GM12874 (cell line): ENCODE results near the gene DCPS.

ENCODE experiments used
- CTCF ChIP-seq: IDR thresholded peaks from 2 replicates; pipeline ENCODE4 v1.5.1; 2011; ENCODE audit warnings: low read depth, mild to moderate bottlenecking, control low read depth, low read length, moderate library complexity; ENCODE audit not compliant: insufficient read depth

The DCPS gene

GRCh38 chr11:126336671-126337101, 32.8 kb downstream of the DCPS start:
- no peak for TF ChIP-seq CTCF

- no peak for TF ChIP-seq CTCF
Measured at GRCh38 chr11:126337126-126337473, 33.2 kb downstream of the DCPS start.

DNA sequence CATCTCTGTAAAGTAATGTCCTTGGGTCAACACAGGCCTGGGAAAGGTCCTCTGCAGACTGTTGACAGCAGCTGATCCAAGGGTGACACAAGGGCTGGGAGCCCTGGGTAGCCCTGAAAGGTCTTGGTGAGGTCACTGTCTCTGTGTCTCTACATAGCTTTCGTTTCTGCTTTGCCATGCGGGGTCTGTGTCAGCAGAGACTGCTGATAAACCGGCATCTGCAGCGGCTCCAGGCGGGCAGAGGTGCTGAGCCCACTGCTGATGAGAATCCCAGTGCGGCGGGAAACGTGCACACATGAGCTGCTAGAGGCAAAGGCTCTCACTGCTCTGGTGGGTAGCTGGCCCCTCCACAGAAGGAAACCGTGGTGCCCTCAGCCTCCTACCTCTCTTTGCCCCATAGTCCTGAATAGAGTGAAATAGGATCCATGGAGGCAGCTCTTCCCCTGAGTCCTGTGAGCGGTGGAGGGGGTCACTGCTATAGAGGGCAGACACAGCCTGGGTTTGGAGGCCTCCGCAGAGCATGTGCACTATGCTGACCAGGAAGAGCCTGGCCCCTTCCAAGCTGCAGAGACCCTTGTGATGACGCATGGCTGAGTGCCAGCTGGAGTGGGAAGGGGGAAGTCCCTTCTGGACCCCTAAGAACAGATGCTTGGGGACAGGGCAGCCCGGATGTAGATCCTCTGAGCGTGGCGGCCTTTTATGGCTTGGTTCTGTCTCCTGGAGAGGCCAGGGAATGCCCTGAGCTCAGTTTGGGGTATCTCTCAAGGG, 33.8 kb downstream of the DCPS start:
- no peak for TF ChIP-seq CTCF

DNA sequence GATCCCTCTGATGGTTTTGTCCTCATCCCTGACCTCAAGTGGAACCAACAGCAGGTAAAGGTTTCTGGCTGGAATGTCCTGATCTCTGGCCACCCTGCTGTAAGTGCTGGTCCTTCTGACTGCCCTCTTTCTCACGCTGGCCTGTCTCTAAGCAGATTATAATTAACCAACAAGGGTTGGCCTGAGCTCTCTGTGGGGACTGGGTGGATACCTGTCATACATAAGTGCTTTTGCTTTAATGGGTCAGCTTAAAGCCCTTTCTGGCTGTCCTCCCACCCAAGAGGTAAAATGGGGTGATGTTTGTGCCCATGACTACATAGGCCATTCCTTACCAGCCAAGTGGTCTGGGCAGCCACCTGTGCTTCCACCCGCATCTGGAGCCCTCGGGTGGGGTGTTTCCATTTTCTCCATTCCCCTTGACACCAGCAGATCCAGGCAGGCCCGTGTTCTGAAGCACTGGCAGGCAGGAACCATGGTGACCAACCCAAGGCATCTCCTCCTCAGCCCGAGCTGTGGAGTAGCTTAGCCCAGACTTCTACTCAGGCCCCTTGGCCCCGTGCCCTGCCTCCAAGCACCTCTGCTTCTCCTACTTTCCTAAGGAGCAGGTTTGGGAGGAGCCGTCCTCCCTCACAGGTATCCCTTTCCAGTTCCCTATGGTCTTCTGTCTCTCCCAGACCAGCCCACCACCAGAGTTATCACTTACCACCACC, 34.6 kb downstream of the DCPS start:
- TF ChIP-seq CTCF = no peak

DNA sequence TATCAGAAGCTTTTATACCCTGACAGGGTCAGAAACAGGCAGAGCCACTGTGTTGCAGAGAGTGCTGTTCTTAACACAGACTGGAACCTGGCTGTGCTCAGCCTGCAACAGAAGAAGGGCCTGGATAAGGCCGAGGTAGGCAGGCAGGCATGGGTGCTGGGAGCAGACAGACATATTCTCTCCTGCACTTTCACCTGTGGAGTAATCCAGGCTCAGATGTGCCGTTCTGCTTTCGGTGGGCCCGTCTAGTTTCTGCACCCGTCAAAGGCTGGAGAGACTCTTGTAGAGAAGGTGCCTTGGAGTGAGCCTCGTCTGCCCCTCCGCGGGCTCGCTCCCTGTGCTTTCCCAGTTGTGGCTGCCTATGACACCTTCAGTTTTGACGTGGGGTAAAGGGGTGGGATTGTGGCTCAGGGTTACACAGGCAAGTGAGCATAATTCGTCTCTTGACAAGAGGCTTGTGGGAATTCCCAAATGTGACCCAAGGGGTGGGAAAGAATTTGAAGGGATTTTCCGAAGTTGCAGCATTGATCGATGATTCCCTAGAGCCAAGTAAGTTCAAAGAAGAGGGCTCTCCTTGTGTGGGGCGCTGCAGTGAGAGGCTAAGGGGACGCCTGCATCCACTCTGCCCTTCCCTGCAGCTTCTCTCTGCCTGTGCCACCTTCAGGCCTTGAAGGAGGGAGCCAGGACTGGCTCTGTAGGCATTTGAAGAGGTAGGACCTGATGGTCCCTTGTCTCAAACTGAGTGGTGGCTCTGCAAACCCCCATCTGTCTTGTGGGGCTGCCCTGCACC, 35.4 kb downstream of the DCPS start:
- no peak for TF ChIP-seq CTCF

GRCh38 chr11:126339863-126340434, 36.1 kb downstream of the DCPS start:
- TF ChIP-seq CTCF = no peak
